PC-3 (cell line): ENCODE results near the gene SLC45A2. TPM values are rescaled to one million over a fixed set of nuclear protein-coding genes. Genes with fewer than 3 reads are reported as not detected.

Source experiments
- ATAC-seq: fragments of 200-7000 bp; cut with Tn5 transposase; 2 replicates; pipeline ENCODE4 v1.9.1; 2020; ENCODE audit warnings: mild to moderate bottlenecking, moderate library complexity
- BruUV-seq: library from RNA; stranded (reverse); fragments of 400-500 nt; replicated peaks from 2 replicates; lab custom pipeline; 2021; lab: Mats Ljungman, UMichigan
- CTCF ChIA-PET: fragments of 300-600 bp; sonication (Branson Sonifier 250); formaldehyde crosslinking; loops from one replicate; lab custom pipeline; 2022; ENCODE audit warnings: antibody characterized with exemption; lab: Charles Lee
- POLR2A ChIA-PET: fragments of 300-600 bp; sonication (Branson Sonifier 250); formaldehyde crosslinking; loops from one replicate; lab custom pipeline; 2022; ENCODE audit warnings: antibody characterized with exemption; ENCODE audit not compliant: unreplicated experiment; lab: Charles Lee
- DNase-seq: peaks from one replicate; pipeline ENCODE4 v3.0.0-alpha.2; 2015
- H2AFZ ChIP-seq: fragments of 300-600 bp; sonication (generic); 2 replicates; pipeline ENCODE4 v1.6.0; 2016; ENCODE audit warnings: antibody characterized with exemption, low read length
- H3F3A ChIP-seq: fragments of 300-600 bp; sonication (generic); one replicate; pipeline ENCODE4 v1.6.0; 2017; ENCODE audit warnings: antibody characterized with exemption, low read length, control low read depth, mild to moderate bottlenecking; ENCODE audit not compliant: unreplicated experiment
- H3K27ac ChIP-seq: fragments of 300-600 bp; sonication (generic); 2 replicates; pipeline ENCODE4 v1.5.1; 2016; ENCODE audit warnings: mild to moderate bottlenecking, low read length
- H3K27me3 ChIP-seq: fragments of 300-600 bp; sonication (generic); 2 replicates; pipeline ENCODE4 v1.6.1; 2016; ENCODE audit warnings: low read length, mixed read lengths
- H3K36me3 ChIP-seq: fragments of 300-600 bp; sonication (generic); 2 replicates; pipeline ENCODE4 v1.6.1; 2016; ENCODE audit warnings: low read depth, mixed run types, low read length, mixed read lengths
- H3K4me1 ChIP-seq: fragments of 300-600 bp; sonication (generic); 2 replicates; pipeline ENCODE4 v1.5.1; 2016; ENCODE audit warnings: low read length; ENCODE audit not compliant: insufficient read depth
- H3K4me2 ChIP-seq: fragments of 300-600 bp; sonication (generic); 2 replicates; pipeline ENCODE4 v1.6.0; 2016; ENCODE audit warnings: low read length
- H3K4me3 ChIP-seq: fragments of 300-600 bp; sonication (generic); 2 replicates; pipeline ENCODE4 v1.5.1; 2016; ENCODE audit warnings: mild to moderate bottlenecking, low read length, mixed read lengths
- H3K79me2 ChIP-seq: fragments of 300-600 bp; sonication (generic); 2 replicates; pipeline ENCODE4 v1.6.1; 2017; ENCODE audit warnings: low read length, mixed read lengths
- H3K9ac ChIP-seq: fragments of 300-600 bp; sonication (generic); 2 replicates; pipeline ENCODE4 v1.6.0; 2016; ENCODE audit warnings: mild to moderate bottlenecking, low read length
- H3K9me2 ChIP-seq: fragments of 300-600 bp; sonication (generic); replicated peaks from 2 replicates; pipeline ENCODE4 v1.6.1; 2016; ENCODE audit warnings: mixed run types, low read length, mixed read lengths
- H3K9me3 ChIP-seq: fragments of 300-600 bp; sonication (generic); 2 replicates; pipeline ENCODE4 v1.6.1; 2016; ENCODE audit warnings: low read length, mixed read lengths
- H4K20me1 ChIP-seq: fragments of 300-600 bp; sonication (generic); 2 replicates; pipeline ENCODE4 v1.6.1; 2016; ENCODE audit warnings: low read length, mixed read lengths
- CTCF ChIP-seq: fragments of 300-600 bp; sonication (generic); conservative IDR thresholded peaks from 2 replicates; pipeline ENCODE4 v1.5.1; 2017; ENCODE audit warnings: antibody characterized with exemption, low read depth, mild to moderate bottlenecking, low read length
- EZH2 ChIP-seq: fragments of 300-600 bp; sonication (generic); IDR thresholded peaks from one replicate; pipeline ENCODE4 v1.6.1; 2017; ENCODE audit warnings: antibody characterized with exemption, mild to moderate bottlenecking, low read length; ENCODE audit not compliant: unreplicated experiment
- EZH2phosphoT487 ChIP-seq: fragments of 300-600 bp; sonication (generic); IDR thresholded peaks from 2 replicates; pipeline ENCODE4 v1.6.1; 2018; ENCODE audit warnings: mild to moderate bottlenecking, antibody characterized with exemption, low read length, borderline replicate concordance
- intact Hi-C: fragments of 100-400 bp; cut with micrococcal nuclease; formaldehyde crosslinking; loops from 2 replicates; pipeline ENCODE4 v1.9.0; 2023
- total RNA-seq: library from RNA; depleted of rRNA; stranded (reverse); fragments of >200 nt; gene quantifications from 2 replicates; pipeline ENCODE4 v1.2.3, GENCODE V29; 2014

Gene SLC45A2
- total RNA-seq, 1 experiment from 2014 or later, result not detected

GRCh38 chr5:34005211-34005610 is 20.7 kb upstream of the SLC45A2 start:
- no peak for TF ChIP-seq EZH2
- no peak for TF ChIP-seq EZH2phosphoT487
- TF ChIP-seq CTCF, result no peak
- Histone ChIP-seq H3F3A (no peaks in the 10 kb centered on the region), H3K79me2 (peaks cover 17% of the 10 kb centered on the region), H3K4me2 (no peak overlapping the region), H3K27ac (no peak overlapping the region), H3K9ac (no peak overlapping the region), H2AFZ (no peak overlapping the region), H3K27me3 (no peaks in the 10 kb centered on the region), H3K9me2 (no peaks in the 10 kb centered on the region), H4K20me1 (no peaks in the 10 kb centered on the region), H3K4me1 (peaks cover 44% of the 10 kb centered on the region), H3K36me3 (no peaks in the 10 kb centered on the region), H3K4me3 (no peak overlapping the region), H3K9me3 (no peaks in the 10 kb centered on the region)
- ATAC-seq (no peak), DNase-seq (no peak)
- BruUV-seq, result no TSS peak
- CTCF ChIA-PET, result no interaction called here
- intact Hi-C loops, result loop anchor here (5.0 to 10.0 kb wide), 3 partner anchors 77 to 910 kb away; partner anchors contain the start of genes BRIX1 and RAD1
- POLR2A ChIA-PET, result no interaction called here

- no peaks in the 10 kb centered on the region for H3K9me3 ChIP-seq
- CTCF ChIA-PET, result no interaction called here
- no TSS peak for BruUV-seq
Observed at GRCh38 chr5:34003941-34004340, 19.4 kb upstream of the SLC45A2 start.

More at GRCh38 chr5:34003941-34004340, 19.4 kb upstream of the SLC45A2 start:
- Histone ChIP-seq H3K36me3 (no peaks in the 10 kb centered on the region), H3K4me3 (no peak overlapping the region), H3F3A (no peaks in the 10 kb centered on the region), H3K27ac (no peak overlapping the region), H3K4me2 (no peak overlapping the region), H3K4me1 (peaks cover 34% of the 10 kb centered on the region), H4K20me1 (no peaks in the 10 kb centered on the region), H3K9me2 (no peaks in the 10 kb centered on the region), H3K27me3 (no peaks in the 10 kb centered on the region), H3K79me2 (peaks cover 17% of the 10 kb centered on the region), H3K9ac (no peak overlapping the region), H2AFZ (no peak overlapping the region)
- intact Hi-C loops, result loop anchor here (10.0 kb wide), 2 partner anchors 711 to 911 kb away; partner anchors contain the start of genes BRIX1 and RAD1
- TF ChIP-seq EZH2phosphoT487 (no peak), EZH2 (no peak), CTCF (no peak)
- no peak for DNase-seq
- POLR2A ChIA-PET, result no interaction called here
- ATAC-seq, result no peak
